H1 (cell line): ENCODE measurements around the gene MYO15B. TPM values are rescaled to one million over a fixed set of nuclear protein-coding genes. Genes with fewer than 3 reads are reported as not detected.

ENCODE experiments used
- JUND ChIP-seq: IDR thresholded peaks from 2 replicates; pipeline ENCODE4 v1.6.1; 2011; ENCODE audit warnings: mild to moderate bottlenecking, improper control_type of control experiment, low read length
- POU5F1 ChIP-seq: IDR thresholded peaks from 2 replicates; pipeline ENCODE4 v1.6.1; 2011; ENCODE audit warnings: low read depth, mild to moderate bottlenecking, low read length, moderate library complexity
- polyA plus RNA-seq, 7 experiments: library from polyadenylated mRNA; depleted of rRNA in 3 of 7; stranded (reverse) in 5 of 7; unstranded in 2 of 7; fragments of >200 nt in 5 of 7; fragments of 200-250 nt in 2 of 7; gene quantifications; 1 replicate in 5 of 7; 2 replicates in 1 of 7; 4 replicates in 1 of 7; pipeline versions ENCODE4 v1.2.1 to v1.2.3, GENCODE V29; 2011 to 2013; ENCODE audit warnings: missing spikeins in 2 of 7, mixed read lengths in 2 of 7
- total RNA-seq: library from RNA; stranded (reverse); fragmentation: NEBNext Ultra II Directional; extraction: Animal tissue kit (Norgen Biotek cat#: 25700); gene quantifications from 2 replicates; pipeline ENCODE4 v1.2.1, GENCODE V29; 2021

MYO15B gene
- total and polyA plus RNA-seq, 2 of the 8 experiments (the other 6 are each of a cell fraction or from before 2014, with no cell fraction given): 7.1 to 11.2 TPM

DNA sequence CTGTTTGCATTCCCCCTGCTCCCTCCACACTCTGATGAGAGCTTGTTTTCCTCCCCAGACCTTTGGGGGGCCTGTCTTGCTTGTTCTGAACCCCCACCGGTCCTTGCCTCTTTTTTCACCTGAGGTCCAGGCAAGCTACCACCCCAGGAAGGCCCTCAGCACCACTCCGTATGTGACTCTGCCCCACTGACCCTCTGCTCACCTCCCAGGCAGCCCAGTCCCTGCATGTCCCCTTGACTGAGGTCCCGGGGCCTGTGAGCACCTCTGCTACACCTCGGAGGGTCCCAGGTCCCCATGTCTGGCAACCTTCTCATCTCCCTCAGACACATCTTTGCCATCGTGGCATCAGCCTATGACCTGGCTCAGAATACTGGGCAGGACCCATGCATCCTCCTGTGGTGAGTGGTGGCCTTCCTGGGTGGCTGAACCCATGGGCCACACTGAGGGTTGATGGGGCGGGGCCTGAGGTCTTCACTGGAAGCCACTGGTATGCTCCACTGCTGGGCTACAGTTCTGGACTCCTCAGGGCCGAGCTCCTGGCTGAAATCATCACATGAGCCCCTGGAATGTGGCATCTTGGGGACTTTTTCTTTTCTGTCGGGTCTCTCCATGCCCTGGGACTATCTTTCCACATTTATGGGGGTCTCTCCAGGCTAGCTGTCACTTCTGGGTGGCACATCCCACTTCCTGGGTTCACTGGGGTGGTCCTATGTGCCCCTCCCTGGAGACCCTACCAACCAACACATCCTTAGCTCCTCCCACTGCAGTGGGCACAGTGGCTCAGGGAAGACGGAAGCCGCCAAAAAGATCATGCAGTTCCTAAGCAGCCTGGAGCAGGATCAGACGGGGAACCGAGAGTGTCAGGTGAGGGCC, 3.5 kb downstream of the MYO15B start (continued):
- no peak for TF ChIP-seq POU5F1
- TF ChIP-seq JUND: no peak
- TF ChIP-seq, all 59 proteins: peak for 0
